Neural cell (in vitro differentiated cells): ENCODE results near the gene MTR. TPM values are rescaled to one million over a fixed set of nuclear protein-coding genes. Genes with fewer than 3 reads are reported as not detected.

ENCODE experiments used
- H2AFZ ChIP-seq: fragments of 200-600, 300-800 bp; sonication (generic), shearing (Covaris generic); 2 replicates; pipeline ENCODE4 v1.6.0; 2014; ENCODE audit warnings: low read depth, mild to moderate bottlenecking, antibody characterized with exemption, low read length, moderate library complexity
- H3F3A ChIP-seq: fragments of 200-600 bp; shearing (Covaris generic); 2 replicates; pipeline ENCODE4 v1.6.1; 2016; ENCODE audit warnings: mild to moderate bottlenecking, moderate library complexity, mixed read lengths, antibody characterized with exemption, low read length; ENCODE audit not compliant: insufficient read depth, poor library complexity, severe bottlenecking
- H3K27ac ChIP-seq: fragments of 200-600, 300-800 bp; sonication (generic), shearing (Covaris generic); 2 replicates; pipeline ENCODE4 v1.5.1; 2014; ENCODE audit warnings: mild to moderate bottlenecking, low read length, moderate library complexity
- H3K27me3 ChIP-seq: fragments of 300-800, 200-600 bp; sonication (generic), shearing (Covaris generic); 2 replicates; pipeline ENCODE4 v1.6.0; 2014; ENCODE audit warnings: mild to moderate bottlenecking, low read depth, low read length, moderate library complexity; ENCODE audit not compliant: insufficient read depth
- H3K36me3 ChIP-seq: fragments of 300-800, 200-600 bp; sonication (generic), shearing (Covaris generic); 2 replicates; pipeline ENCODE4 v1.5.1; 2014; ENCODE audit warnings: mild to moderate bottlenecking, antibody characterized with exemption, low read length, moderate library complexity; ENCODE audit not compliant: insufficient read depth
- H3K4me2 ChIP-seq: fragments of 300-800, 200-600 bp; sonication (generic), shearing (Covaris generic); 2 replicates; pipeline ENCODE4 v1.6.0; 2014; ENCODE audit warnings: mild to moderate bottlenecking, low read length
- H3K4me3 ChIP-seq: fragments of 300-800, 200-600 bp; sonication (generic), shearing (Covaris generic); 2 replicates; pipeline ENCODE4 v1.5.1; 2014; ENCODE audit warnings: mild to moderate bottlenecking, low read length, moderate library complexity
- H3K79me2 ChIP-seq: fragments of 200-600 bp; shearing (Covaris generic); replicated peaks from 2 replicates; pipeline ENCODE4 v1.6.0; 2014; ENCODE audit warnings: mild to moderate bottlenecking, low read length, moderate library complexity; ENCODE audit not compliant: insufficient read depth
- H3K9ac ChIP-seq: fragments of 300-800, 200-600 bp; sonication (generic), shearing (Covaris generic); 2 replicates; pipeline ENCODE4 v1.6.1; 2016; ENCODE audit warnings: mild to moderate bottlenecking, low read length, mixed read lengths
- H3K9me2 ChIP-seq: fragments of 200-600 bp; shearing (Covaris generic); 2 replicates; pipeline ENCODE4 v1.6.1; 2016; ENCODE audit warnings: mild to moderate bottlenecking, low read length, mixed read lengths; ENCODE audit not compliant: insufficient read depth
- H3K9me3 ChIP-seq: fragments of 200-600, 300-800 bp; sonication (generic), shearing (Covaris generic); 2 replicates; pipeline ENCODE4 v1.6.1; 2016; ENCODE audit warnings: mild to moderate bottlenecking, mixed run types, low read length, moderate library complexity, mixed read lengths
- H4K20me1 ChIP-seq: fragments of 200-600 bp; shearing (Covaris generic); 2 replicates; pipeline ENCODE4 v1.6.1; 2016; ENCODE audit warnings: mild to moderate bottlenecking, mixed run types; ENCODE audit not compliant: insufficient read depth
- EP300 ChIP-seq: fragments of 450-650 bp; conservative IDR thresholded peaks from 2 replicates; pipeline ENCODE4 v1.6.1; 2014; ENCODE audit warnings: antibody characterized with exemption, mild to moderate bottlenecking, moderate library complexity; ENCODE audit not compliant: poor library complexity, severe bottlenecking
- EZH2 ChIP-seq: fragments of 200-600, 300-800 bp; shearing (Covaris generic), sonication (generic); IDR thresholded peaks from 2 replicates; pipeline ENCODE4 v1.6.1; 2014; ENCODE audit warnings: antibody characterized with exemption, low read length, borderline replicate concordance, mild to moderate bottlenecking; ENCODE audit not compliant: insufficient read depth, poor library complexity, severe bottlenecking
- MXI1 ChIP-seq: fragments of 450-650 bp; conservative IDR thresholded peaks from 2 replicates; pipeline ENCODE4 v1.6.1; 2014; ENCODE audit warnings: antibody characterized with exemption, mild to moderate bottlenecking; ENCODE audit not compliant: poor library complexity, severe bottlenecking
- POLR2AphosphoS5 ChIP-seq: IDR thresholded peaks from 2 replicates; pipeline ENCODE4 v1.6.1; 2012
- RAD21 ChIP-seq: fragments of 450-650 bp; conservative IDR thresholded peaks from 2 replicates; pipeline ENCODE4 v1.6.1; 2014; ENCODE audit warnings: antibody characterized with exemption, mild to moderate bottlenecking, moderate library complexity
- REST ChIP-seq: IDR thresholded peaks from 2 replicates; pipeline ENCODE4 v1.6.1; 2012; ENCODE audit warnings: borderline replicate concordance
- SMC3 ChIP-seq: fragments of 450-650 bp; conservative IDR thresholded peaks from 2 replicates; pipeline ENCODE4 v1.6.1; 2014; ENCODE audit warnings: antibody characterized with exemption, mild to moderate bottlenecking, moderate library complexity; ENCODE audit not compliant: poor library complexity
- TAF1 ChIP-seq: IDR thresholded peaks from 2 replicates; pipeline ENCODE4 v1.6.1; 2012; ENCODE audit warnings: low read depth
- polyA plus RNA-seq: library from polyadenylated mRNA; depleted of rRNA; stranded (reverse); fragments of >200 nt; gene quantifications from 2 replicates; pipeline ENCODE4 v1.2.3, GENCODE V29; 2014
- TF ChIP-seq, protein P1 (sequence below): fragments of 450-650 bp; IDR thresholded peaks from 2 replicates; pipeline ENCODE4 v1.5.1; 2014; ENCODE audit warnings: antibody characterized with exemption, mild to moderate bottlenecking, moderate library complexity; ENCODE audit not compliant: poor library complexity, severe bottlenecking

Gene MTR
- polyA plus RNA-seq, 1 donor from 2014 or later = 14.1 TPM

DNA sequence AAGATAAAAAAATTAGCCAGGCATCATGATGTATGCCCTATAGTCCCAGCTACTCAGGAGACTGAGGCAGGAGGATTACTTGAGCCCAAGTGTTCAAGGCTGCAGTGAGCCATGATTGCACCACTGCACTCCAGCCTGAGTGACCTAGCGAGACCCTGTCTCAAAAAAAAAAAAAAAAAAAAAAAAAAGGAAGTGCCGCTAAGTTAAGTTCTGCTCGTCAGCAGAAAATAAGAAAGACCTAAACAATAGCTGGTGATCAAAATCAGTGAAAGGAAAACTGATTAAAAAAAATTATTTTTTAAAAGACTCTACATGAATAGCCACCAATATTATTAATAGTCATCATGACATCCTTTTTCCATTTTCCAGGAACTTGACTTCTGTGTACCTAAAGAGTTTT is 44.2 kb upstream of the MTR start:
- no peaks in the 10 kb centered on the region for H3K36me3 ChIP-seq
- no peaks in the 10 kb centered on the region for H3K27me3 ChIP-seq
- H3K27ac ChIP-seq = no peak overlapping the region
- no peak overlapping the region for H3K4me2 ChIP-seq
- H3K9me2 ChIP-seq = no peaks in the 10 kb centered on the region
- no peaks in the 10 kb centered on the region for H3F3A ChIP-seq
- no peak overlapping the region for H3K9ac ChIP-seq
- H3K4me3 ChIP-seq = no peak overlapping the region
- no peak overlapping the region for H2AFZ ChIP-seq
- H3K9me3 ChIP-seq = no peaks in the 10 kb centered on the region
- H4K20me1 ChIP-seq = no peaks in the 10 kb centered on the region
- no peaks in the 10 kb centered on the region for H3K79me2 ChIP-seq
- TF ChIP-seq, protein P1, sequence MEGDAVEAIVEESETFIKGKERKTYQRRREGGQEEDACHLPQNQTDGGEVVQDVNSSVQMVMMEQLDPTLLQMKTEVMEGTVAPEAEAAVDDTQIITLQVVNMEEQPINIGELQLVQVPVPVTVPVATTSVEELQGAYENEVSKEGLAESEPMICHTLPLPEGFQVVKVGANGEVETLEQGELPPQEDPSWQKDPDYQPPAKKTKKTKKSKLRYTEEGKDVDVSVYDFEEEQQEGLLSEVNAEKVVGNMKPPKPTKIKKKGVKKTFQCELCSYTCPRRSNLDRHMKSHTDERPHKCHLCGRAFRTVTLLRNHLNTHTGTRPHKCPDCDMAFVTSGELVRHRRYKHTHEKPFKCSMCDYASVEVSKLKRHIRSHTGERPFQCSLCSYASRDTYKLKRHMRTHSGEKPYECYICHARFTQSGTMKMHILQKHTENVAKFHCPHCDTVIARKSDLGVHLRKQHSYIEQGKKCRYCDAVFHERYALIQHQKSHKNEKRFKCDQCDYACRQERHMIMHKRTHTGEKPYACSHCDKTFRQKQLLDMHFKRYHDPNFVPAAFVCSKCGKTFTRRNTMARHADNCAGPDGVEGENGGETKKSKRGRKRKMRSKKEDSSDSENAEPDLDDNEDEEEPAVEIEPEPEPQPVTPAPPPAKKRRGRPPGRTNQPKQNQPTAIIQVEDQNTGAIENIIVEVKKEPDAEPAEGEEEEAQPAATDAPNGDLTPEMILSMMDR = no peak
- no peak for TF ChIP-seq EZH2
- TF ChIP-seq SMC3 = no peak
- TF ChIP-seq RAD21 = no peak
- TF ChIP-seq MXI1 = no peak
- TF ChIP-seq TAF1 = no peak
- TF ChIP-seq POLR2AphosphoS5 = no peak
- no peak for TF ChIP-seq EP300
- no peak for TF ChIP-seq REST

DNA sequence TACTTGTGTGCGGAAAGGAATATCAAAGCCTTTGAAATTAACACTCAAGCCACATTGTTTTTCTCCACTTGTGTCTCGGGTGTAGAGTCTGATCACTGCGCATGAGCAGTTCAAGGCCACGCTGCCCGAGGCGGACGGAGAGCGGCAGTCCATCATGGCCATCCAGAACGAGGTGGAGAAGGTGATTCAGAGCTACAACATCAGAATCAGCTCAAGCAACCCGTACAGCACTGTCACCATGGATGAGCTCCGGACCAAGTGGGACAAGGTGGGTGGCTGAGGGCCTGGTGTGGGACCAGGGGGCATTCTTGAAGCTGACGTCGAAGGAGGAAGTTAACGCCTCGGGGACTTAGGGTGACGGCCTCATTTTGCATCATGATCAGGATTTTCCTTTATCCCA is 43.7 kb upstream of the MTR start:
- no peaks in the 10 kb centered on the region for H4K20me1 ChIP-seq
- no peaks in the 10 kb centered on the region for H3K79me2 ChIP-seq
- no peak overlapping the region for H3K4me3 ChIP-seq
- no peaks in the 10 kb centered on the region for H3K9me2 ChIP-seq
- no peak overlapping the region for H2AFZ ChIP-seq
- no peaks in the 10 kb centered on the region for H3K9me3 ChIP-seq
- H3K9ac ChIP-seq = no peak overlapping the region
- no peaks in the 10 kb centered on the region for H3K36me3 ChIP-seq
- no peak overlapping the region for H3K4me2 ChIP-seq
- H3K27me3 ChIP-seq = no peaks in the 10 kb centered on the region
- H3K27ac ChIP-seq = no peak overlapping the region
- TF ChIP-seq POLR2AphosphoS5 = no peak
- TF ChIP-seq, protein P1 = no peak
- no peak for TF ChIP-seq EZH2
- no peak for TF ChIP-seq MXI1
- TF ChIP-seq EP300 = no peak
- TF ChIP-seq RAD21 = no peak
- no peak for TF ChIP-seq TAF1
- no peak for TF ChIP-seq REST
- no peak for TF ChIP-seq SMC3
- H3F3A ChIP-seq = no peaks in the 10 kb centered on the region
